Placental epithelial cell (primary cell): ENCODE results near the gene XRCC3. TPM values are rescaled to one million over a fixed set of nuclear protein-coding genes. Genes with fewer than 3 reads are reported as not detected.

Experiments used
- small RNA-seq: library from RNA; depleted of rRNA; stranded (forward); fragments of <200 nt; gene quantifications from one replicate; pipeline ENCODE3, GENCODE V24; 2012
- total RNA-seq: library from RNA; depleted of rRNA; stranded (reverse); fragments of >200 nt; gene quantifications from 2 replicates; pipeline ENCODE4 v1.2.3, GENCODE V29; 2012

Gene XRCC3
- 11.4 and 11.5 TPM in 2 replicates for total RNA-seq

GRCh38 chr14:103715052-103716000 lies at the start of gene XRCC3, which contains the start of gene ZFYVE21:
Gene XRCC3 (minus strand): TSS chr14:103715451. CDS start chr14:103711087, 4,364 bp downstream.
Gene ZFYVE21 (plus strand): TSS chr14:103715810. CDS start chr14:103715842, 32 bp downstream.

Small RNAs within 50 kb of the gene (small RNA-seq; reads per million reads assigned to genes)
- gene RF00019, result not detected

Other genes with a start within 250 kb of the XRCC3 start
- 3.7 and 11.0 TPM in 2 replicates for gene CKB, start 192.6 kb downstream of the XRCC3 start, total RNA-seq
- 4.7 and 9.2 TPM in 2 replicates for gene TRMT61A, start 186.3 kb downstream of the XRCC3 start, total RNA-seq
- 18.5 and 24.5 TPM in 2 replicates for gene BAG5, start 152.8 kb downstream of the XRCC3 start, total RNA-seq
- gene COA8, start 152.5 kb downstream of the XRCC3 start, total RNA-seq, result 16.4 and 18.1 TPM in 2 replicates
- 172 and 240 TPM in 2 replicates for gene KLC1, start 86.2 kb downstream of the XRCC3 start, total RNA-seq
- 75.8 and 104 TPM in 2 replicates for gene ZFYVE21, start 359 bp upstream of the XRCC3 start, total RNA-seq
- gene PPP1R13B, start 132.1 kb upstream of the XRCC3 start, total RNA-seq, result 25.1 and 34.5 TPM in 2 replicates
- 6.5 and 6.7 TPM in 2 replicates for gene TDRD9, start 213.0 kb upstream of the XRCC3 start, total RNA-seq
- not detected in 2 replicates for gene RD3L, start 227.1 kb upstream of the XRCC3 start, total RNA-seq